Stomach (tissue), 4 donors: ENCODE results near the gene PANK4.

Source experiments
- EP300 ChIP-seq: sonication (generic); formaldehyde crosslinking; IDR thresholded peaks from one replicate; pipeline ENCODE4 v1.6.1; 2017; ENCODE audit warnings: antibody characterized with exemption
- POLR2A ChIP-seq, 4 donors: fragments of 450-650 bp; IDR thresholded peaks; one replicate each; pipeline ENCODE4 v1.6.1; 2016; ENCODE audit warnings: antibody characterized with exemption in 4 of 4, control low read depth in 2 of 4, mild to moderate bottlenecking in 1 of 4, moderate library complexity in 1 of 4
- POLR2AphosphoS5 ChIP-seq, 3 donors: sonication (generic); formaldehyde crosslinking; IDR thresholded peaks; one replicate each; pipeline ENCODE4 v1.6.1; 2016; ENCODE audit warnings: antibody characterized with exemption in 3 of 3
- TF ChIP-seq, protein P1 (sequence below), 7 experiments: fragments of 450-650 bp in 4 of 7; fragments of 200-600 bp in 3 of 7; sonication (generic) in 3 of 7; IDR thresholded peaks; one replicate each; pipeline ENCODE4 v1.5.1; 2016 to 2019; ENCODE audit warnings: antibody characterized with exemption in 7 of 7, control low read depth in 2 of 7, mild to moderate bottlenecking in 1 of 7

DNA sequence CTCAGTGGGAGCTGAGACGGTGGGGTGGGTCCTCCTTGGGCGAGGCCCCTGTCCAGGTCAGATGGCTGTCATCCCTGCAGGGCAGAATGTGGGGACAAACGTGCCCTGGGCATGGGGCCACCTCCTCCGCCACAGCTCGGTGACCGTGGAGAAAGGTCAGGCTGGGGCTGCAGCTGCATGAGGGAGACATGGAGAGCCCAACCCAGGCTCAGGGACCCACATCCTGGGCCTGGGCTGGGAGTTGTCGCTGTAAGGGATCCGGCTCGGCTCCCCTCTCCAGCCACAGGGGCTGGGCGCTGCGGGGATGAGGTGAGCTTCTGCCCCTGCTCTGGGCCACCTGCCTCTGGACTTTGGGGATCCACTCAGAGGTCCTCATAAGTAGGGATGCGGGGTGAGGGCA, 50.8 kb downstream of the PANK4 start:
- TF ChIP-seq, protein P1, sequence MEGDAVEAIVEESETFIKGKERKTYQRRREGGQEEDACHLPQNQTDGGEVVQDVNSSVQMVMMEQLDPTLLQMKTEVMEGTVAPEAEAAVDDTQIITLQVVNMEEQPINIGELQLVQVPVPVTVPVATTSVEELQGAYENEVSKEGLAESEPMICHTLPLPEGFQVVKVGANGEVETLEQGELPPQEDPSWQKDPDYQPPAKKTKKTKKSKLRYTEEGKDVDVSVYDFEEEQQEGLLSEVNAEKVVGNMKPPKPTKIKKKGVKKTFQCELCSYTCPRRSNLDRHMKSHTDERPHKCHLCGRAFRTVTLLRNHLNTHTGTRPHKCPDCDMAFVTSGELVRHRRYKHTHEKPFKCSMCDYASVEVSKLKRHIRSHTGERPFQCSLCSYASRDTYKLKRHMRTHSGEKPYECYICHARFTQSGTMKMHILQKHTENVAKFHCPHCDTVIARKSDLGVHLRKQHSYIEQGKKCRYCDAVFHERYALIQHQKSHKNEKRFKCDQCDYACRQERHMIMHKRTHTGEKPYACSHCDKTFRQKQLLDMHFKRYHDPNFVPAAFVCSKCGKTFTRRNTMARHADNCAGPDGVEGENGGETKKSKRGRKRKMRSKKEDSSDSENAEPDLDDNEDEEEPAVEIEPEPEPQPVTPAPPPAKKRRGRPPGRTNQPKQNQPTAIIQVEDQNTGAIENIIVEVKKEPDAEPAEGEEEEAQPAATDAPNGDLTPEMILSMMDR (IDR thresholded peaks at IDR 0.05): no peak
- TF ChIP-seq POLR2A (IDR thresholded peaks at IDR 0.05): no peak
- no peak for TF ChIP-seq EP300
- TF ChIP-seq POLR2AphosphoS5 (IDR thresholded peaks at IDR 0.05): no peak
